Memory B cell (primary cell): ENCODE results near the gene MARK4.
A peak's percentile ranks its signal among the peaks of the same experiment; 100 is the strongest.

ENCODE experiments used
- ATAC-seq: fragments of 150-1000 bp; cut with Tn5 transposase; 2 replicates; pipeline ENCODE4 v1.10.0; 2021; ENCODE audit warnings: low read depth, mild to moderate bottlenecking, moderate library complexity
- DNase-seq, 2 donors: peaks; one replicate each; pipeline ENCODE4 v3.0.0; 2022; ENCODE audit warnings: low spot score in 2 of 2
- H3K27ac Mint-ChIP-seq: one replicate; pipeline ENCODE4 v1.8.0; 2022; ENCODE audit warnings: mild to moderate bottlenecking, moderate library complexity, mixed read lengths
- H3K27me3 Mint-ChIP-seq: one replicate; pipeline ENCODE4 v1.8.0; 2022; ENCODE audit warnings: mixed read lengths
- H3K36me3 Mint-ChIP-seq: one replicate; pipeline ENCODE4 v1.8.0; 2022; ENCODE audit warnings: mild to moderate bottlenecking, mixed read lengths
- H3K4me1 Mint-ChIP-seq: one replicate; pipeline ENCODE4 v1.8.0; 2022; ENCODE audit warnings: mixed read lengths
- H3K4me3 Mint-ChIP-seq: one replicate; pipeline ENCODE4 v1.8.0; 2022; ENCODE audit warnings: mild to moderate bottlenecking, moderate library complexity, mixed read lengths
- H3K9me3 Mint-ChIP-seq: one replicate; pipeline ENCODE4 v1.8.0; 2022; ENCODE audit warnings: mixed read lengths

The MARK4 gene

DNA sequence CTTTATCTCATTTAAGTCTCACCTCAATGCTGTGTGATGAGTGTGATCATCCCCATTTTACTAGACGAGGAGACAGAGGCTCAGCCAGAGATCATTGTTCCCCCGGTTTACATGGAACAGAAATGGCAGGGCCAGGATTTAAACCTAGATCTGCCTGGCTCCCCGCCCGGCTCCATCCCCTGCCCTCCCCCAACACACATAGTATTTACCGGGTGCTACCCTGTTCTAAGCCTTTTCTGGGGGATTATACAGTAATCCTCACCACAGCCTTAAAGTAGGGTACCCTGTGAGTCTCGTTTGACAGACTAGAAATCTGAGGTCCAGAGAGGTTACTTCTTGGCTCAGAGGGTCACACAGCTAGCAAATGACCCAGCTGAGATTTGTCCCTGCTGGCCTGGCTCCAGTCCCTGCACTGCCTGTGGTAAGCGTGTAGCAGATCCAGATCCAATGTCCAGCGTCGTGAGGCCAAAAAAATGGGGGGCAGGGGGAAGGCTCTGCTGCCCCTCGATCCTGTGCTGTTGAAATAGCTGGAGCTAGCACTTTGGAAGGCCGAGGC, 85.7 kb downstream of the MARK4 start:
- H3K4me3 Mint-ChIP-seq: no peak overlapping the region
- DNase-seq (no peak), ATAC-seq (no peak)
- peaks cover 6% of the 10 kb centered on the region for H3K4me1 Mint-ChIP-seq
- no peaks in the 10 kb centered on the region for H3K9me3 Mint-ChIP-seq
- H3K27me3 Mint-ChIP-seq: peaks cover 13% of the 10 kb centered on the region
- H3K27ac Mint-ChIP-seq: no peak overlapping the region
- no peaks in the 10 kb centered on the region for H3K36me3 Mint-ChIP-seq

GRCh38 chr19:45339629-45340028, 88.6 kb downstream of the MARK4 start:
- peaks cover 13% of the 10 kb centered on the region for H3K27me3 Mint-ChIP-seq
- peaks cover 6% of the 10 kb centered on the region for H3K4me1 Mint-ChIP-seq
- ATAC-seq: no peak
- H3K9me3 Mint-ChIP-seq: no peaks in the 10 kb centered on the region
- no peaks in the 10 kb centered on the region for H3K36me3 Mint-ChIP-seq
- no peak overlapping the region for H3K4me3 Mint-ChIP-seq
- H3K27ac Mint-ChIP-seq: no peak overlapping the region
- DNase-seq: no peak

GRCh38 chr19:45340232-45340898, 89.3 kb downstream of the MARK4 start, which contains the start of gene KLC3:
Gene KLC3 (plus strand): TSS chr19:45340750. CDS start chr19:45345542, 4,792 bp downstream.
- Mint-ChIP-seq H3K4me3 (peak within 1 kb of the TSS; percentile 73), H3K27me3 (peaks cover 17% of the 10 kb centered on the region), H3K4me1 (peaks cover 6% of the 10 kb centered on the region), H3K27ac (no peak within 1 kb of the TSS), H3K36me3 (no peaks in the 10 kb centered on the region), H3K9me3 (no peaks in the 10 kb centered on the region)
- DNase-seq (peak; percentile 22 to 55), ATAC-seq (peak; percentile 44)

DNA sequence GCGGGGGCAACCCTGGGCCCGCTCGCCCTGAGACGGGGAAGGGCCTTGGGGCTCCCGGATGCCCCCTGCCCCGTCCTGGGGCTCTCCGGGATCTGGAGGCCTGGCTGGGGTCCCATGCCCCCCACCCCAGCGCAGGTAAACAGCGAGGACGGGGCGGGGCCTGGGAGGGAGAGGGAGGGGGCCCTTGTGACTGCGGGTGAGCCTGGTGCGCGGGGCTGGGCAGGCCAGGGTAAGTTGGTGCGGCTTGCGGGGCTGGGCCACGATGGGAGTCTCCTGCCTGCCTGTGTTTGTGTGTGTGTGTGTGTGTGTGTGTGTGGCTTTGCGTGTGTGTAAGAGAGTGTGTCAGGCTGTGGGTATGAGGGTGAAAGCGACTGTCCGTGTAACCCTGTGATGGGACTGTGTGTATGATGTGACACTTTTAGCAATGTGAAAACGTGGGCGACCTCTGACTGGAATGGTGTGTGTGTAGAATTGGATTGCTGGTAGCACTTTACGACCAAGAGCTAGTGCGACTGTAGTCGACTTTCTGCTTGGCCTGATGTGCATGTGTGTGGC, 89.9 kb downstream of the MARK4 start:
- ATAC-seq (peak; percentile 36), DNase-seq (no peak)
- no peak overlapping the region for H3K27ac Mint-ChIP-seq
- no peak overlapping the region for H3K4me3 Mint-ChIP-seq
- no peaks in the 10 kb centered on the region for H3K36me3 Mint-ChIP-seq
- H3K27me3 Mint-ChIP-seq: peaks cover 20% of the 10 kb centered on the region
- H3K4me1 Mint-ChIP-seq: peaks cover 6% of the 10 kb centered on the region
- no peaks in the 10 kb centered on the region for H3K9me3 Mint-ChIP-seq

- H3K36me3 Mint-ChIP-seq: no peaks in the 10 kb centered on the region
- no peak for DNase-seq
- no peaks in the 10 kb centered on the region for H3K9me3 Mint-ChIP-seq
- ATAC-seq: no peak
- H3K27ac Mint-ChIP-seq: no peak overlapping the region
- H3K4me1 Mint-ChIP-seq: peaks cover 6% of the 10 kb centered on the region
- no peak overlapping the region for H3K4me3 Mint-ChIP-seq
- peaks cover 21% of the 10 kb centered on the region for H3K27me3 Mint-ChIP-seq
Measured at GRCh38 chr19:45342911-45343310, 91.8 kb downstream of the MARK4 start.

- Mint-ChIP-seq H3K4me3 (no peak overlapping the region), H3K27ac (no peak overlapping the region), H3K4me1 (peaks cover 2% of the 10 kb centered on the region), H3K9me3 (no peaks in the 10 kb centered on the region), H3K27me3 (peaks cover 13% of the 10 kb centered on the region), H3K36me3 (no peaks in the 10 kb centered on the region)
- DNase-seq (no peak), ATAC-seq (no peak)
Measured at GRCh38 chr19:45344621-45345505, 93.8 kb downstream of the MARK4 start.

DNA sequence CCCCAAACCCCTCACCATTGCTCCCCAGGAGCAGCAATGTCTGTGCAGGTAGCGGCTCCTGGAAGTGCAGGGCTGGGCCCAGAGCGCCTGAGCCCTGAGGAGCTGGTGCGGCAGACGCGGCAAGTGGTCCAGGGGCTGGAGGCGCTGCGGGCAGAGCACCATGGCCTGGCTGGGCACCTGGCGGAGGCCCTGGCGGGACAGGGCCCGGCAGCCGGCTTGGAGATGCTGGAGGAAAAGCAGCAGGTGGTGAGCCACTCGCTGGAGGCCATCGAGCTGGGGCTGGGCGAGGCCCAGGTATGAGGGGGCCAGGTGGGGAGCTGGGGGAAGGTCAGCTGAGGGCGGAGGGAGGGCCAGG, 94.4 kb downstream of the MARK4 start:
- H3K36me3 Mint-ChIP-seq: no peaks in the 10 kb centered on the region
- ATAC-seq (no peak), DNase-seq (no peak)
- H3K27ac Mint-ChIP-seq: no peak overlapping the region
- H3K9me3 Mint-ChIP-seq: no peaks in the 10 kb centered on the region
- H3K4me3 Mint-ChIP-seq: no peak overlapping the region
- no peaks in the 10 kb centered on the region for H3K4me1 Mint-ChIP-seq
- H3K27me3 Mint-ChIP-seq: peaks cover 10% of the 10 kb centered on the region

GRCh38 chr19:45346449-45346848, 95.4 kb downstream of the MARK4 start:
- no peaks in the 10 kb centered on the region for H3K9me3 Mint-ChIP-seq
- H3K27ac Mint-ChIP-seq: no peak overlapping the region
- ATAC-seq (no peak), DNase-seq (no peak)
- peaks cover 10% of the 10 kb centered on the region for H3K27me3 Mint-ChIP-seq
- peaks cover 4% of the 10 kb centered on the region for H3K36me3 Mint-ChIP-seq
- no peak overlapping the region for H3K4me3 Mint-ChIP-seq
- H3K4me1 Mint-ChIP-seq: no peaks in the 10 kb centered on the region

- no peak overlapping the region for H3K27ac Mint-ChIP-seq
- no peak for DNase-seq
- ATAC-seq: no peak
- no peak overlapping the region for H3K4me3 Mint-ChIP-seq
- no peaks in the 10 kb centered on the region for H3K9me3 Mint-ChIP-seq
- H3K36me3 Mint-ChIP-seq: peaks cover 6% of the 10 kb centered on the region
- H3K27me3 Mint-ChIP-seq: peaks cover 10% of the 10 kb centered on the region
- no peaks in the 10 kb centered on the region for H3K4me1 Mint-ChIP-seq
Measured at GRCh38 chr19:45347570-45348366, 96.7 kb downstream of the MARK4 start.

DNA sequence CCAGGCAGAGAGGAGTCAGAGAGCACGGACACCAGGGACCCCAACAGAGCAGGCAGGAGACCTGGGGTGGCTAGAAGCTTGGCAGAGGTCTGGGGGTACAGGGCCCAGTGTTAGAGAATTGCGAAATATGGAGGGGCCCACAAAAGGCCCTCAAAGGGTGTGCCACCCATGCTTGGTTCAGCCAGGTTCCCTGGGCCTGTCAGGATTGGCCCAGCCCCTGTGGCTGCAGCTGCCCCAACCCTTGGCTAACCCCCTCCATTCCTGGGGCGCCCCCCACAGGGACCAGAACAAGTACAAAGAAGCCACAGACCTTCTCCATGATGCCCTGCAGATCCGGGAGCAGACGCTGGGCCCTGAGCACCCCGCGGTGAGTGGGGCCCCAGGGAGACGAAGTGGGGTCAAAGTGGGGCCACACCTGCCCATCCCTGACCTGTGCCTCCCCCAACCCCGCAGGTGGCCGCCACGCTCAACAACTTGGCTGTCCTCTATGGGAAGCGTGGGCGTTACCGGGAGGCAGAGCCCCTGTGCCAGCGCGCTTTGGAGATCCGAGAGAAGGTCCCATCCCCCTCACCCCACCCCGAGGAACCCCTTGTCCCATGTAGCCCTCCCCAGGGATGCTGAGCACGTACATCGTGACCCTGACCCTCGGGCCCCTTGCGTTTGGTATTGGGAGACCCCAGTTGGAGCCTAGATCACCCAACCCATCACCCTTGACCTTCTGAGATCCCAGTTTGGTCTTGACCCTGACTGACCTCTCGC, 97.5 kb downstream of the MARK4 start:
- Mint-ChIP-seq H3K9me3 (no peaks in the 10 kb centered on the region), H3K36me3 (peaks cover 6% of the 10 kb centered on the region), H3K4me3 (no peak overlapping the region), H3K27ac (no peak overlapping the region), H3K4me1 (no peaks in the 10 kb centered on the region), H3K27me3 (peaks cover 10% of the 10 kb centered on the region)
- DNase-seq: no peak
- no peak for ATAC-seq

- Mint-ChIP-seq H3K9me3 (no peaks in the 10 kb centered on the region), H3K4me3 (no peak overlapping the region), H3K27ac (no peak overlapping the region), H3K36me3 (peaks cover 6% of the 10 kb centered on the region), H3K4me1 (no peaks in the 10 kb centered on the region), H3K27me3 (peaks cover 10% of the 10 kb centered on the region)
- no peak for DNase-seq
- ATAC-seq: no peak
Measured at GRCh38 chr19:45349126-45349415, 98.0 kb downstream of the MARK4 start.

DNA sequence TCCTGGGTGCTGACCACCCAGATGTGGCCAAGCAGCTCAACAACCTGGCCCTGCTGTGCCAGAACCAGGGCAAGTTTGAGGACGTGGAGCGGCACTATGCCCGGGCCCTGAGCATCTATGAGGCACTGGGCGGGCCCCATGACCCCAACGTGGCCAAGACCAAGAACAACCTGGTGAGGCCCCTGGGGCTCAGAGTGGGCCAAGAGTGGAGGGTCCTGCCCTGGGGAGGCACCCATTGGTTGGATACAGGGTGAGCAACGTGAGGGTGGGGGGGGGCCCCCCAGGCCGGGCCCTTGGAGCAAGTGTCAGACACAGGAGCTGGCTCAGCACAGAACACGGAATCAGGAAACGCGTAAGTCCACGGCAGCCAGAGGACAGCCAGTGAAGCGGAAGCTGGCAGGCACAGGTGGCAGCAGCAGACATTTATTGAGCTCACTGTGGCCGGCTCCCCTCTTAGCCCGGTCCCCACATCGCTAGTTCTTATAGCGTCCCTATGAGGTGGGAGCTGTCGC, 98.4 kb downstream of the MARK4 start:
- Mint-ChIP-seq H3K9me3 (no peaks in the 10 kb centered on the region), H3K4me1 (no peaks in the 10 kb centered on the region), H3K27ac (no peak overlapping the region), H3K27me3 (peaks cover 8% of the 10 kb centered on the region), H3K36me3 (peaks cover 6% of the 10 kb centered on the region), H3K4me3 (no peak overlapping the region)
- ATAC-seq (no peak), DNase-seq (no peak)

DNA sequence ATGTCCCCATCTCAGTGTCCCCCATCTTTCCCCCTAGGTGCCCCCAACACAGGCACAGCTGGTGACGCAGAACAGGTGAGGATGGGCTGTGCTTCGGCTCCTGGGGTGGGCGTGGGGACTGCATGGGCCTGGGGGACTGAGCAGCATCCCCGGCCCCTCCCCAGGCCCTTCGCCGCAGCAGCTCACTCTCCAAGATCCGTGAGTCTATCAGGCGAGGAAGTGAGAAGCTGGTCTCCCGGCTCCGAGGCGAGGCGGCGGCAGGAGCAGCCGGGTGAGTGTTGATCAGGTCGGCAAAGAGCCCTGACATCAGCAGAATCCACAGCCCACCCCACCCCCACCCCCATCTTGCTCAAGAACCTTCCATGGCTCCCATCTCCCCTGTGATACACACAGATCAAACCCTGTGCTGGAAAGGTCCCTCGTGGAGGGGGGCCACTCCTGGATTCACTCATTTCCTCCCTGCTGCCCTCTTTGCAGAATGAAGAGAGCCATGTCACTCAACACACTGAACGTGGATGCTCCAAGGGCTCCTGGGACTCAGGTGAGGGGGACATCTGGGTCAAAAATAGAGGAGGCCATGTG, 99.5 kb downstream of the MARK4 start:
- H3K9me3 Mint-ChIP-seq: no peaks in the 10 kb centered on the region
- H3K4me3 Mint-ChIP-seq: no peak overlapping the region
- H3K27ac Mint-ChIP-seq: no peak overlapping the region
- no peaks in the 10 kb centered on the region for H3K4me1 Mint-ChIP-seq
- DNase-seq (no peak), ATAC-seq (no peak)
- peaks cover 4% of the 10 kb centered on the region for H3K27me3 Mint-ChIP-seq
- H3K36me3 Mint-ChIP-seq: peaks cover 6% of the 10 kb centered on the region
